SK-N-MC (cell line): Measurements from ENCODE around the gene TOX2.

Source experiments
- DNase-seq: peaks from one replicate; pipeline ENCODE4 v3.0.0-alpha.2; 2011; ENCODE audit warnings: low read depth, low spot score
- H3K27ac ChIP-seq: fragments of 200-600 bp; sonication (generic); 2 replicates; pipeline ENCODE4 v1.5.1; 2016; ENCODE audit warnings: mixed run types
- H3K36me3 ChIP-seq: fragments of 200-600 bp; sonication (generic); 2 replicates; pipeline ENCODE4 v1.6.1; 2017; ENCODE audit warnings: antibody characterized with exemption, low read length, mixed read lengths; ENCODE audit not compliant: insufficient read depth
- H3K4me3 ChIP-seq: fragments of 200-600 bp; sonication (generic); 2 replicates; pipeline ENCODE4 v1.5.1; 2016
- H3K9ac ChIP-seq: fragments of 200-600 bp; sonication (generic); 2 replicates; pipeline ENCODE4 v1.8.0; 2017; ENCODE audit warnings: mixed run types, mixed read lengths; ENCODE audit not compliant: insufficient read length
- H3K9me3 ChIP-seq: fragments of 200-600 bp; sonication (generic); 2 replicates; pipeline ENCODE4 v1.6.1; 2017; ENCODE audit warnings: low read depth, mild to moderate bottlenecking, antibody characterized with exemption, low read length, moderate library complexity, mixed read lengths
- EZH2 ChIP-seq: fragments of 200-600 bp; sonication (generic); IDR thresholded peaks from one replicate; pipeline ENCODE4 v1.6.1; 2017; ENCODE audit warnings: antibody characterized with exemption
- FOXP2 ChIP-seq: optimal IDR thresholded peaks from 2 replicates; pipeline ENCODE3; 2011; ENCODE audit warnings: mild to moderate bottlenecking, moderate library complexity; ENCODE audit not compliant: insufficient read depth; ENCODE audit errors: extremely low read length, control extremely low read depth
- POLR2AphosphoS5 ChIP-seq: IDR thresholded peaks from 2 replicates; pipeline ENCODE4 v1.6.1; 2012; ENCODE audit warnings: mild to moderate bottlenecking, low read depth, low read length, borderline replicate concordance

Gene TOX2

DNA sequence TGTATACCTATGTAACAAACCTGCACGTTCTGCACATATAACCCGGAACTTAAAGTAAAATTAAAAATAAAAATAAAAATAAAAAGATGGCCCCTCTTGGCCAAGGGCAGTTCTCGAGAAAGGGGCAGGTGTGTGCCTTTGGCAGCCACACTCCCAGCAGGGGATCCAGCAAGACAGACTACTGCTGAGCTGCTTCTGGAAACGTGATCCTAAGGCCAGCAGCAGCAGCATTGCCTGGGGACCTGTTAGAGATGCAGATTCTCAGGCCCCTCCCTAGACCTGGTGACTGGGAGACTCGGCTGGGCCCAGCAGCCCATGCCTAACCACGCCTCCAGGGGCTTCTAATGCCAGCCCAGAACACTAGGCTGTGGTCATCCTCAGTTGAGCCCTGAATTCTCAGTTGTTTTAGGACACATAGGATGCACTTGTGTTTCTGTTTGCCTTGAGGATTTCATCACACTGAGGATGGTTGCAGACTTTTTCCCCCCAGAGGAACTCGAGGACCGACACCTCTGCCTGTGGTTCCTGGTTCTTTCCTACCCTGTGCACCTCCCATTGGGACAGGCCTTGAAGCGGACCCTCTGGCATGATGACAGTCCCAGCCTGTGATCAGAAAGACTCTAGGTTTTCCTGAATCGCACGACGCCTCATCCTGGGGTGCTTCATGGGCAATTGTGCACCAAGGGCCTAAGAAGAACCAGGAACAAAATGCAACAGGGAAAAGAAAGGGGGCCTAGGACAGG, 105.9 kb downstream of the TOX2 start:
- no peak overlapping the region for H3K27ac ChIP-seq
- peaks cover 6% of the 10 kb centered on the region; the same call in 1 of the 2 replicates for H3K36me3 ChIP-seq
- H3K9me3 ChIP-seq: no peaks in the 10 kb centered on the region
- DNase-seq: no peak
- no peak overlapping the region for H3K4me3 ChIP-seq
- TF ChIP-seq POLR2AphosphoS5: no peak
- no peak overlapping the region for H3K9ac ChIP-seq

DNA sequence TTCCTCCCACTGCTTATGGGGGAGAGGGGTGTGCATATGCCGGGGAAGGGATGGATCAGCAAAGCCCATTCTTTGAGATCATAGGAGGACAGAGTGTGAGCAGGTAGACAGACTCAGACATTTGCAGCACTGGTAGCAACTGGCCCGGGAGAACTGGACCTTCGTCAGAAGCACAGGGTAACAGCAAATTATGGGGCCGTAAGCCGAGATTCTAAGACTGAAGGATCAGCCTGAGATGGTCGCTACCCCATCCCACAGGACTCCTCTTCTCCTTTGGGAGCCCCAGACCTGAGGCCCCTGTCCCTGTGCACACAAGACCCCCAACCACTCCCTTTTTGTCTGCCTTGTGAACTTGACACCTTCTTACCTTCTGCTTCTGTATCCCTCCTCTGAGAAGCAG, 106.5 kb downstream of the TOX2 start:
- H3K9ac ChIP-seq: no peak overlapping the region
- H3K36me3 ChIP-seq: peaks cover 6% of the 10 kb centered on the region; the same call in 1 of the 2 replicates
- no peak for TF ChIP-seq FOXP2
- no peak for TF ChIP-seq POLR2AphosphoS5
- no peak for TF ChIP-seq EZH2
- H3K9me3 ChIP-seq: no peaks in the 10 kb centered on the region
- no peak overlapping the region for H3K4me3 ChIP-seq
- DNase-seq: no peak
- no peak overlapping the region for H3K27ac ChIP-seq

- Histone ChIP-seq H3K4me3 (no peak overlapping the region), H3K36me3 (peaks cover 6% of the 10 kb centered on the region; the same call in 1 of the 2 replicates), H3K9ac (no peak overlapping the region), H3K9me3 (no peaks in the 10 kb centered on the region), H3K27ac (no peak overlapping the region)
- TF ChIP-seq FOXP2 (no peak), EZH2 (no peak), POLR2AphosphoS5 (no peak)
- no peak for DNase-seq
These were observed 107.2 kb downstream of the TOX2 start for GRCh38 chr20:44021900-44022299.

DNA sequence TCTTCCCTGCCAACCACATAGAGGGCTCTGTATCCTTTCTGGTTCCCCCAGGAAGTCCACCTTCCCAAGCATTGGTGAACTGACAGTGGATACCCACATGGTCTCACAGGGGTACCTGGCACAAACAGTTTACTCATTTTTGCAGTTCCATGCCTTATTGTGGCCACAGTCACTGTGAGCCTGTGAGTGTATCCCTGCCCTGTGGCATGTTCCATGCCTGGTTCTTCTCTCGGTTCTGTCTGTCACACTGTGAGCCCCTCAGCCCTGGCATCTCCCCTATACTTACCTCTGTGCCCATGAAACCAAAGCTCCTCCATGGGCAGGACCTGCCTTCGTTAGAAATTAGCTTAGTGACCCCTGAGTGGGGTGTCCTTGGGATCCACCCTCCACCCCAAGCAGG, 107.8 kb downstream of the TOX2 start:
- Histone ChIP-seq H3K9ac (no peak overlapping the region), H3K27ac (no peak overlapping the region), H3K9me3 (no peaks in the 10 kb centered on the region), H3K4me3 (no peak overlapping the region), H3K36me3 (peaks cover 6% of the 10 kb centered on the region; the same call in 1 of the 2 replicates)
- DNase-seq: no peak
- TF ChIP-seq POLR2AphosphoS5 (no peak), FOXP2 (no peak)

GRCh38 chr20:44023515-44024371, 109.1 kb downstream of the TOX2 start:
- H3K36me3 ChIP-seq: peaks cover 6% of the 10 kb centered on the region; the same call in 1 of the 2 replicates
- H3K9me3 ChIP-seq: no peaks in the 10 kb centered on the region
- TF ChIP-seq POLR2AphosphoS5 (no peak), EZH2 (no peak), FOXP2 (no peak)
- no peak overlapping the region for H3K4me3 ChIP-seq
- no peak overlapping the region for H3K9ac ChIP-seq
- no peak for DNase-seq
- H3K27ac ChIP-seq: no peak overlapping the region

GRCh38 chr20:44024820-44025580, 110.3 kb downstream of the TOX2 start:
- H3K36me3 ChIP-seq: peaks cover 7% of the 10 kb centered on the region; the same call in 1 of the 2 replicates
- H3K27ac ChIP-seq: no peak overlapping the region
- no peak overlapping the region for H3K4me3 ChIP-seq
- no peak overlapping the region for H3K9ac ChIP-seq
- TF ChIP-seq EZH2 (no peak), POLR2AphosphoS5 (no peak), FOXP2 (no peak)
- DNase-seq: no peak
- H3K9me3 ChIP-seq: no peaks in the 10 kb centered on the region

DNA sequence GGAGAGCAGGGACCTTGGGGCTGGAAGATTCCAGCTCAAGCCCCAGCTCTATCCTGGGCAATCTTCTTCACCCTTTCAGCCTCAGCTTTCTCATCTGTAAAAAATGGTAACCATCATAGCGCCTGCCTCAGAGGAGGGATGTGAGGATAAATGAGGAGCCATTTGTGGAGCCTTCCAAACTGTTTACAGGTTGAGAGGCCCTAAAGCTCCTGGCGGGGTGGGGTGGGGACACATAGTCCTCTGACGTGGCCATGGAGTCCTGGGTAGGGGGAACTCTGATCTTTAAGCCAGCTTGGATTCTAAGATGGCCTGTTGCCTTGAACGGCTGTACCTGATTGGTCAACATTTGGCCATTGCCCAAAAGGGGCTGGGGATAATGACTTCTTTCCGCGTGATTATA, 111.1 kb downstream of the TOX2 start:
- TF ChIP-seq EZH2: no peak
- no peak for TF ChIP-seq POLR2AphosphoS5
- no peak for TF ChIP-seq FOXP2
- no peak for DNase-seq
- Histone ChIP-seq H3K4me3 (no peak overlapping the region), H3K9ac (no peak overlapping the region), H3K9me3 (no peaks in the 10 kb centered on the region), H3K36me3 (peaks cover 13% of the 10 kb centered on the region; the same call in 1 of the 2 replicates), H3K27ac (no peak overlapping the region)
